ENCODE measurements around the gene ZNF202.

The ZNF202 gene

GRCh38 chr11:123681030-123681429, 60.4 kb downstream of the ZNF202 start:
- DNase-seq, result no peak

GRCh38 chr11:123678246-123678645, 63.2 kb downstream of the ZNF202 start:
- no peak for DNase-seq

GRCh38 chr11:123677510-123677909, 64.0 kb downstream of the ZNF202 start:
- no peak for DNase-seq

GRCh38 chr11:123674297-123674696, 67.2 kb downstream of the ZNF202 start:
- no peak for DNase-seq

All from activated naive CD4-positive, alpha-beta T cell treated with Interleukin-2 at 50 U/mL for 16 hours (primary cell).